ENCODE measurements around the gene TMEM125. TPM values are rescaled to one million over a fixed set of nuclear protein-coding genes. Genes with fewer than 3 reads are reported as not detected.

TMEM125 gene
- total RNA-seq, 2 donors from 2014 or later: 59.8 to 80.0 TPM

DNA sequence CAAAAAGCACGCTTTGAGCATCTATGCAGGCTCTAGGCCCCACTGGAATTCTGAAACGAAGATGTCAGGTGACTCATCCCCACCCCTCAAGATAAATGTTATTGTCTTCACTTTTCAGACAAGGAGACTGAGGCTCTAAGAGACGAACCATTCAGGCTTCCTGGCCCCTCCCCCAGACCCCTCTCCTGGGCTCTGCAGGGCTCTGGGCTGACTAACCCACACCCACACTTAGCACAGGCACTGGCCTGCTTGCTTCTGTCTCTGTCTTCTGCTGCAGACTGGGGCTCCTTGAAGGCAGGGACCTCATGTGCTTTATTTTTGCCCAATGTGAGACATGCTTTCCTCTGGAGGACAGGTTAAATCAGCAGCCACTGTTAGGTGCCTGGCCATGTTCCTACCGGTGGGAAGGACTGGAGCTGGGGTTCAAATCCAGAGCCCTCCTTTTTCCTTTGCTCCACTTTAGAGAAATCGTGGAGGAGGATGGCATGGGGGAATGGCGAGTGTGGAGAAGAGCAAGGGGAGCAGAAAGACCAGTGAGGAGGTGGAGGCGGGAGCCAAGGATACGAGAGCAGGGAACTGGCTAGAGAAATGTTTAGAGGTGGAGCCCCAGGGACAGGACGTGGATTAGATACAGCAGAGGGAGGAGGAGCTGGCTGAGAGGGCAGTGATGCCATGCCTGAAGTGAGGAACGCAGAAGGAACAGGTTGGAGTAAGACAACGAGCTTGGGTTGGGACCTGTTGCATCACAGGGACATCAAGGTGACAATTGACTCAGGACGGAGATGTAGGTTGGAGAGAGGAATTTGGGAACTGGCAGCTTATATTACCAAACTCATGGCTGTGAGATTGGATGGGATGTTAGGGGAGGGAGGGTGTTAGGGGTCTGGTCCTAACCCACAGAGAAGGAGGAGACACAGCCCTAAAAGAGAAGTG is 1.7 kb downstream of the TMEM125 start:
- intact Hi-C loops (cut with DNase I): no loop called here
- TF ChIP-seq, protein P1, sequence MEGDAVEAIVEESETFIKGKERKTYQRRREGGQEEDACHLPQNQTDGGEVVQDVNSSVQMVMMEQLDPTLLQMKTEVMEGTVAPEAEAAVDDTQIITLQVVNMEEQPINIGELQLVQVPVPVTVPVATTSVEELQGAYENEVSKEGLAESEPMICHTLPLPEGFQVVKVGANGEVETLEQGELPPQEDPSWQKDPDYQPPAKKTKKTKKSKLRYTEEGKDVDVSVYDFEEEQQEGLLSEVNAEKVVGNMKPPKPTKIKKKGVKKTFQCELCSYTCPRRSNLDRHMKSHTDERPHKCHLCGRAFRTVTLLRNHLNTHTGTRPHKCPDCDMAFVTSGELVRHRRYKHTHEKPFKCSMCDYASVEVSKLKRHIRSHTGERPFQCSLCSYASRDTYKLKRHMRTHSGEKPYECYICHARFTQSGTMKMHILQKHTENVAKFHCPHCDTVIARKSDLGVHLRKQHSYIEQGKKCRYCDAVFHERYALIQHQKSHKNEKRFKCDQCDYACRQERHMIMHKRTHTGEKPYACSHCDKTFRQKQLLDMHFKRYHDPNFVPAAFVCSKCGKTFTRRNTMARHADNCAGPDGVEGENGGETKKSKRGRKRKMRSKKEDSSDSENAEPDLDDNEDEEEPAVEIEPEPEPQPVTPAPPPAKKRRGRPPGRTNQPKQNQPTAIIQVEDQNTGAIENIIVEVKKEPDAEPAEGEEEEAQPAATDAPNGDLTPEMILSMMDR (IDR thresholded peaks at IDR 0.05): no peak
- H3K36me3 ChIP-seq: no peaks in the 10 kb centered on the region
- no peaks in the 10 kb centered on the region for H3K27me3 ChIP-seq
- H3K9ac ChIP-seq (ENCODE audit: low read depth in 2 of 2, low read length in 2 of 2): peak overlapping the region; percentile 25 to 89
- DNase-seq: no peak
- H3K4me3 ChIP-seq: peak overlapping the region; percentile 36
- no peaks in the 10 kb centered on the region for H3K4me1 ChIP-seq
- H3K27ac ChIP-seq: peak overlapping the region; percentile 80
- no peaks in the 10 kb centered on the region for H3K9me3 ChIP-seq

DNA sequence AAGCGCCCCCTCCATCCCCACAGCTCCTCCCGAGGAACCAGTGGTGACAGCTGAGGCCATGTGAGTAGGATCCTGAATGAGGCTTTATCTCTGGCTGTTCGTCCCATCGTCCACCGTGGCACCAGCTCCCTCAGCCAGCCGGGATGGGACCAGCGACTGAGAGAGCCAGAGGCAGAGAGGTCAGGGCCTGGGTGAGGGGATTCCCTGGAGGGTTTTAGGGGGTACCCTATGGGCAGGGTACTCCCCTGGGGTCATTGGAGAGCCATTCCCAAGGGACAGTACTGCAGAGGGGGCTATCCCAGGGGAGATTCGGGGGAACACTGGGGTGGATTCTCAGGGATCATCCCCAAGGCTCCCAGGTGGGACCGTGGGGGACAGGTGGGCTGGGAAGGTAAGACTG is 2.4 kb downstream of the TMEM125 start:
- no peaks in the 10 kb centered on the region for H3K4me1 ChIP-seq
- DNase-seq: no peak
- intact Hi-C loops (cut with DNase I): no loop called here
- H3K27me3 ChIP-seq: no peaks in the 10 kb centered on the region
- TF ChIP-seq, protein P1 (IDR thresholded peaks at IDR 0.05): no peak
- no peak overlapping the region for H3K27ac ChIP-seq
- no peaks in the 10 kb centered on the region for H3K9me3 ChIP-seq
- no peaks in the 10 kb centered on the region for H3K36me3 ChIP-seq
- peak overlapping the region in 1 of 2 donors; percentile 89 for H3K9ac ChIP-seq (ENCODE audit: low read depth in 2 of 2, low read length in 2 of 2)
- no peak overlapping the region for H3K4me3 ChIP-seq

DNA sequence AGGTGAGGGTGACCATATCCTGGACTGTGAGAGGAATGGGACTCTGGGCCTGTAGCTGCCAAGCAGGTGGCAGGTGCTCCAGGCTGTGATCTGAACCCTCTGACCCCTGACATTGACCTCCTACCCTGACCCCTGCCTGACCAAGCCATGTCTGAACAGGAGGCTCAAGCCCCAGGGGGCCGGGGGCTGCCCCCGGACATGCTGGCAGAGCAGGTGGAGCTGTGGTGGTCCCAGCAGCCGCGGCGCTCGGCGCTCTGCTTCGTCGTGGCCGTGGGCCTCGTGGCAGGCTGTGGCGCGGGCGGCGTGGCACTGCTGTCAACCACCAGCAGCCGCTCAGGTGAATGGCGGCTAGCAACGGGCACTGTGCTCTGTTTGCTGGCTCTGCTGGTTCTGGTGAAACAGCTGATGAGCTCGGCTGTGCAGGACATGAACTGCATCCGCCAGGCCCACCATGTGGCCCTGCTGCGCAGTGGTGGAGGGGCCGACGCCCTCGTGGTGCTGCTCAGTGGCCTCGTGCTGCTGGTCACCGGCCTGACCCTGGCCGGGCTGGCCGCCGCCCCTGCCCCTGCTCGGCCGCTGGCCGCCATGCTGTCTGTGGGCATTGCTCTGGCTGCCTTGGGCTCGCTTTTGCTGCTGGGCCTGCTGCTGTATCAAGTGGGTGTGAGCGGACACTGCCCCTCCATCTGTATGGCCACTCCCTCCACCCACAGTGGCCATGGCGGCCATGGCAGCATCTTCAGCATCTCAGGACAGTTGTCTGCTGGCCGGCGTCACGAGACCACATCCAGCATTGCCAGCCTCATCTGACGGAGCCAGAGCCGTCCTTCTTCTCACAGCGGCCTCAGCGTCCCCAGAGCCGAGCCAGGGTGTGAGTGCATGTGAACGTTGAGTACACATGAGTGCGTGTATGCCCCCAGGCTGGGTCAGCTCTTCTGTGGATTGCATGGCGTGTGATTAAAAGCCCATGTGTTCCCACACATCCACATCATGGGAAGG is 3.1 kb downstream of the TMEM125 start:
- no peaks in the 10 kb centered on the region for H3K9me3 ChIP-seq
- no peak overlapping the region for H3K4me3 ChIP-seq
- no peak for DNase-seq
- H3K9ac ChIP-seq (ENCODE audit: low read depth in 2 of 2, low read length in 2 of 2): no peak overlapping the region
- H3K36me3 ChIP-seq: no peaks in the 10 kb centered on the region
- intact Hi-C loops (cut with DNase I): no loop called here
- TF ChIP-seq, protein P1 (IDR thresholded peaks at IDR 0.05): no peak
- no peaks in the 10 kb centered on the region for H3K4me1 ChIP-seq
- H3K27ac ChIP-seq: no peak overlapping the region
- H3K27me3 ChIP-seq: no peaks in the 10 kb centered on the region

DNA sequence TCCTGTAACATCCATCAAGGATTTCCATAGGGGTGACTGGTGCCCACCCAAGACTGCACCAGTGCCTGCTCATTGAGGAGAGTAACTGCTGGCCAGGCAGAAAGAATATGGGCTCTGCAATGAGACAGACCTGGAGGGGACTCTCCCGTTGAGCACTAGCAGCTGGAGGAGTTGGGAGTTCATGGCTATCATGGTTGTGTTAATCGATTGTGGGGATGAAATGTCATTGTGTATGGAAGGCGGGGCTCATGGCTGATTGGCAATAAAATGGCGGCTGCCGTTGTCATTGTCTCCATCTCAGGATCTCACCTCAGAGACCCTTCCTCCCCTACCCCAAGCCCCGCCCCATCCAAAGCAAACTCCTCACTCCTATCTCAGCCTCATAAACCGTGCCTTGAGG is 3.9 kb downstream of the TMEM125 start:
- DNase-seq: no peak
- TF ChIP-seq, protein P1 (IDR thresholded peaks at IDR 0.05): no peak
- Histone ChIP-seq H3K9me3 (no peaks in the 10 kb centered on the region), H3K36me3 (no peaks in the 10 kb centered on the region), H3K4me3 (no peak overlapping the region), H3K9ac (ENCODE audit: low read depth in 2 of 2, low read length in 2 of 2) (no peak overlapping the region), H3K27ac (no peak overlapping the region), H3K4me1 (no peaks in the 10 kb centered on the region), H3K27me3 (no peaks in the 10 kb centered on the region)
- intact Hi-C loops (cut with DNase I): no loop called here

DNA sequence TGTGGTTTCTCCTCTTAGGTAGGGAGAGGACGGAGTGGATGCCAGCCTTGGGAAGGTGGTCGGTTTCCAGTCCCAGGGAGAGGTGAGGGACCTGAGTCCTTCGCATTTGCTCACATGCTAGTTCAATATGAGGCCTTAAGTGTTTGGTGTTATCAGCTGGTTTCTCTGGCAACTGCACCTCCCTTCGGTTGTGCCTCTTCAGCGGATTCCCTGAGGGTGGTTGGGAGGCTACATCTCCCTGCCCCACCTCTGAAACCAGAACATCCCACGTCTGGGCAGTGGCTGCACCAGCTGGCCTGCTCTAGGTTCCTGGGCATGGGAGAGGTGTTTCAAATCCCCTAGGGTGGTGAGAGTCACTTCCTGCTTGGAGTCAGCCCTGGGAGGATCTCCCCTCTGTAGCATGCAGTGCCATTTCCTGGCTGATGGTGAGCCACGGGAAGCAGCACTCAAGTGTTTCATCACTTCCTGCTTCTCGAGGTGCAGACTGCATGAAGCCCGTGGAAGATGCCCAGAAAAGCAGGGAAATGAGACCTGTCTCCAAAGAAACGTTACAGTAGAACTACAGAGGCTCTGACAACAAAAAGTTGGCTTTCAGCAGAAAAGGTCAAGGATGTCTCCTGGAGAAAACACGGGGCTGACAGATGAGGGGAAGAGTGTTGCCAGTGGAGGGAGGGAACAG is 4.5 kb downstream of the TMEM125 start:
- no peaks in the 10 kb centered on the region for H3K27me3 ChIP-seq
- H3K9ac ChIP-seq (ENCODE audit: low read depth in 2 of 2, low read length in 2 of 2): no peak overlapping the region
- no peak overlapping the region for H3K4me3 ChIP-seq
- H3K27ac ChIP-seq: no peak overlapping the region
- H3K36me3 ChIP-seq: no peaks in the 10 kb centered on the region
- intact Hi-C loops (cut with DNase I): no loop called here
- TF ChIP-seq, protein P1 (IDR thresholded peaks at IDR 0.05): no peak
- no peaks in the 10 kb centered on the region for H3K9me3 ChIP-seq
- H3K4me1 ChIP-seq: no peaks in the 10 kb centered on the region
- DNase-seq: no peak
